ENCODE measurements around the gene MOB1B.

The MOB1B gene

GRCh38 chr4:70976252-70976651 is 74.1 kb downstream of the MOB1B start:
- no peak for TF ChIP-seq CTCF (IDR thresholded peaks at IDR 0.05; ENCODE audit: unreplicated experiment in 3 of 3)

GRCh38 chr4:70979445-70980008 is 77.4 kb downstream of the MOB1B start:
- H3K27ac Mint-ChIP-seq, result peak overlapping the region in 1 of 3 experiments; percentile 44
- no peaks in the 10 kb centered on the region for H3K4me1 Mint-ChIP-seq
- no peak overlapping the region for H3K4me3 Mint-ChIP-seq
- H3K36me3 Mint-ChIP-seq (ENCODE audit: low read depth), result peaks cover 49% of the 10 kb centered on the region
- H3K9me3 Mint-ChIP-seq, result no peaks in the 10 kb centered on the region
- no peak for TF ChIP-seq CTCF (IDR thresholded peaks at IDR 0.05; ENCODE audit: unreplicated experiment in 3 of 3)
- no peaks in the 10 kb centered on the region for H3K27me3 Mint-ChIP-seq (ENCODE audit: low read depth)

More at GRCh38 chr4:70976252-70976651, 74.1 kb downstream of the MOB1B start:
- H3K27ac Mint-ChIP-seq, result no peak overlapping the region
- H3K36me3 Mint-ChIP-seq (ENCODE audit: low read depth), result peaks cover 66% of the 10 kb centered on the region
- H3K4me3 Mint-ChIP-seq, result no peak overlapping the region
- no peaks in the 10 kb centered on the region for H3K4me1 Mint-ChIP-seq
- H3K9me3 Mint-ChIP-seq, result no peaks in the 10 kb centered on the region
- no peaks in the 10 kb centered on the region for H3K27me3 Mint-ChIP-seq (ENCODE audit: low read depth)

- Mint-ChIP-seq H3K36me3 (ENCODE audit: low read depth) (peaks cover 42% of the 10 kb centered on the region), H3K9me3 (no peaks in the 10 kb centered on the region), H3K4me3 (no peak overlapping the region)
These were observed 78.0 kb downstream of the MOB1B start for GRCh38 chr4:70980196-70980595.

GRCh38 chr4:70984106-70984505 is 81.9 kb downstream of the MOB1B start:
- Mint-ChIP-seq H3K9me3 (no peaks in the 10 kb centered on the region), H3K4me1 (no peaks in the 10 kb centered on the region), H3K36me3 (ENCODE audit: low read depth) (peaks cover 14% of the 10 kb centered on the region), H3K27me3 (ENCODE audit: low read depth) (no peaks in the 10 kb centered on the region), H3K27ac (peak overlapping the region; percentile 8 to 60 (median 52)), H3K4me3 (no peak overlapping the region)
- TF ChIP-seq CTCF (IDR thresholded peaks at IDR 0.05; ENCODE audit: unreplicated experiment in 3 of 3), result no peak

More at GRCh38 chr4:70980196-70980595, 78.0 kb downstream of the MOB1B start:
- Mint-ChIP-seq H3K27me3 (ENCODE audit: low read depth) (no peaks in the 10 kb centered on the region), H3K4me1 (no peaks in the 10 kb centered on the region), H3K27ac (no peak overlapping the region)
- no peak for TF ChIP-seq CTCF (IDR thresholded peaks at IDR 0.05; ENCODE audit: unreplicated experiment in 3 of 3)

- TF ChIP-seq CTCF (IDR thresholded peaks at IDR 0.05; ENCODE audit: unreplicated experiment in 3 of 3), result no peak
- Mint-ChIP-seq H3K27ac (no peak overlapping the region), H3K4me1 (no peaks in the 10 kb centered on the region), H3K27me3 (ENCODE audit: low read depth) (no peaks in the 10 kb centered on the region), H3K9me3 (no peaks in the 10 kb centered on the region), H3K36me3 (ENCODE audit: low read depth) (peaks cover 9% of the 10 kb centered on the region), H3K4me3 (no peak overlapping the region)
These were observed 82.4 kb downstream of the MOB1B start for GRCh38 chr4:70984589-70984988.

GRCh38 chr4:70991596-70991995 is 89.4 kb downstream of the MOB1B start:
- Mint-ChIP-seq H3K9me3 (no peaks in the 10 kb centered on the region), H3K27ac (peak overlapping the region in 1 of 3 experiments; percentile 36), H3K4me3 (peak overlapping the region in 1 of 3 experiments; percentile 95), H3K27me3 (ENCODE audit: low read depth) (no peaks in the 10 kb centered on the region), H3K4me1 (peaks cover 26% of the 10 kb centered on the region), H3K36me3 (ENCODE audit: low read depth) (peaks cover 5% of the 10 kb centered on the region)
- no peak for TF ChIP-seq CTCF (IDR thresholded peaks at IDR 0.05; ENCODE audit: unreplicated experiment in 3 of 3)
